ENCODE data around the gene HIVEP3. TPM values are rescaled to one million over a fixed set of nuclear protein-coding genes. Genes with fewer than 3 reads are reported as not detected.

The HIVEP3 gene
- total and polyA plus RNA-seq, 8 donors = 1.8 to 65.3 (median 3.8) TPM

DNA sequence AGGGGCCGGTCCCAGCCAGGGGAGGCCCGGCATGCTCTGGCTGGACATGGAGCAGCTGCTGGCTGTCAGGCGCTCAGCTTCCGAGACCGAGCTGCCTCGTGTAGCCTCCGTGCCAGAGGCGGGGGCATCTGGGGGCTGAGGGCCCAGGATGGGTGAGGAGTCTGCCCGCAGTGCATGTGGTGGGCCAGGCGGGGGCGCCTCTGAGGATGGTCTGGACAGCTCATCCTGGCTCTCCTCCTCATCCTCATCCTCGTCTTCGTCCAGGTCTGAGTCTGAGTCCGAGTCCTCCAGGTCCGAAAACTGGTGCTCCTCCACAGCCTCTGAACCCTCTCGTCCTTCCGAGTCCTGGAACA is 405.4 kb downstream of the HIVEP3 start:
- intact Hi-C loops (cut with DNase I; ENCODE audit: low total_unique reads) = no loop called here
- Histone ChIP-seq H3K4me3 (no peak overlapping the region), H3K9me3 (no peaks in the 10 kb centered on the region), H3K4me1 (peaks cover 17 to 44% (median 33%) of the 10 kb centered on the region in 4 donors), H3K27me3 (no peaks in the 10 kb centered on the region), H3K36me3 (peaks cover 0 to 27% (median 7%) of the 10 kb centered on the region in 4 donors), H3K27ac (peak overlapping the region in 2 of 5 donors; percentile 63 to 71)
- WGBS, 5 donors = 80 to 97% (median 82%) methylated on average over 7 to 17 of the region's 17 CpGs
- no peak for TF ChIP-seq EP300 (IDR thresholded peaks at IDR 0.05)
- no peak for TF ChIP-seq POLR2A (IDR thresholded peaks at IDR 0.05)
- no peak for TF ChIP-seq POLR2AphosphoS5 (IDR thresholded peaks at IDR 0.05)
- no peak for DNase-seq

DNA sequence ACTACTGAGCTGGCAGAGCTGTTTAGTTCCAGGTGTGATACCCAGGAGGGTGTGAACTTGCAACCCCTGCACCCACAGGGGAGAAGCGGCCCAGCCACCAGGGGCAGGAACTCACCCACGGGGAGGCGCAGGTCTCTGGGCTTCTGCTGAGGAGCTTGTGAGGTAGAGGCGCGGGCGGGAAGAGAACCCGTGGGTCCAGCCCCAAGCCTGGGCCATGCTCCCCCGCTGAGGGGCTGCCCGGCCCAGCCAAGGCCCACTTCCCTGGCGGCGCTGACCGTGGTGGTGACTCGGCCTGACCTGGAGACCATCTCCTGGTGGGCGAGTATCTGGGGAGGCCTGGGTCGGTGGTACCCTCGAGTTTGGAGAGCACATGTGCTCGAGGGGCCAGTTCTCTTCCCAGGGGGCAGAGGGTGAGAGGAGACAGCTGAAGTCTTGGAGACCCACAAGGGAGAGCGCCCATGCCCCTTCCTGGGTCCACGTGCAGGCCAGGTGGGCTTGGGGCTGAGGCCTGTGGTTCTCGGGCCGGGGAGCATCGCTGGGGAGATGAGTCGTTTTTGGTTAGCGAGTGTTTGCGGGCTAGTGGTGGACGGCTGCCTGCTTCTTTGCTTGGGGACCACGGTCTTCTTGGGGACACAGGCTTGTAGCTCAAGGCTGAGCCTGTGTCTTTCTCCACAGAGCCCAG is 405.9 kb downstream of the HIVEP3 start:
- 90 to 94% (median 90%) methylated on average over 22 to 27 of the region's 27 CpGs for WGBS, 5 donors
- peak overlapping the region in 1 of 5 donors; percentile 71 for H3K27ac ChIP-seq
- no peak for TF ChIP-seq POLR2A (IDR thresholded peaks at IDR 0.05)
- TF ChIP-seq POLR2AphosphoS5 (IDR thresholded peaks at IDR 0.05) = no peak
- TF ChIP-seq, protein P1, sequence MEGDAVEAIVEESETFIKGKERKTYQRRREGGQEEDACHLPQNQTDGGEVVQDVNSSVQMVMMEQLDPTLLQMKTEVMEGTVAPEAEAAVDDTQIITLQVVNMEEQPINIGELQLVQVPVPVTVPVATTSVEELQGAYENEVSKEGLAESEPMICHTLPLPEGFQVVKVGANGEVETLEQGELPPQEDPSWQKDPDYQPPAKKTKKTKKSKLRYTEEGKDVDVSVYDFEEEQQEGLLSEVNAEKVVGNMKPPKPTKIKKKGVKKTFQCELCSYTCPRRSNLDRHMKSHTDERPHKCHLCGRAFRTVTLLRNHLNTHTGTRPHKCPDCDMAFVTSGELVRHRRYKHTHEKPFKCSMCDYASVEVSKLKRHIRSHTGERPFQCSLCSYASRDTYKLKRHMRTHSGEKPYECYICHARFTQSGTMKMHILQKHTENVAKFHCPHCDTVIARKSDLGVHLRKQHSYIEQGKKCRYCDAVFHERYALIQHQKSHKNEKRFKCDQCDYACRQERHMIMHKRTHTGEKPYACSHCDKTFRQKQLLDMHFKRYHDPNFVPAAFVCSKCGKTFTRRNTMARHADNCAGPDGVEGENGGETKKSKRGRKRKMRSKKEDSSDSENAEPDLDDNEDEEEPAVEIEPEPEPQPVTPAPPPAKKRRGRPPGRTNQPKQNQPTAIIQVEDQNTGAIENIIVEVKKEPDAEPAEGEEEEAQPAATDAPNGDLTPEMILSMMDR (IDR thresholded peaks at IDR 0.05) = no peak
- TF ChIP-seq EP300 (IDR thresholded peaks at IDR 0.05) = no peak
- H3K4me3 ChIP-seq = no peak overlapping the region
- H3K4me1 ChIP-seq = peaks cover 17 to 44% (median 33%) of the 10 kb centered on the region in 4 donors
- intact Hi-C loops (cut with DNase I; ENCODE audit: low total_unique reads) = no loop called here
- H3K36me3 ChIP-seq = peaks cover 0 to 27% (median 7%) of the 10 kb centered on the region in 4 donors
- H3K9me3 ChIP-seq = no peaks in the 10 kb centered on the region
- DNase-seq = no peak
- no peaks in the 10 kb centered on the region for H3K27me3 ChIP-seq

DNA sequence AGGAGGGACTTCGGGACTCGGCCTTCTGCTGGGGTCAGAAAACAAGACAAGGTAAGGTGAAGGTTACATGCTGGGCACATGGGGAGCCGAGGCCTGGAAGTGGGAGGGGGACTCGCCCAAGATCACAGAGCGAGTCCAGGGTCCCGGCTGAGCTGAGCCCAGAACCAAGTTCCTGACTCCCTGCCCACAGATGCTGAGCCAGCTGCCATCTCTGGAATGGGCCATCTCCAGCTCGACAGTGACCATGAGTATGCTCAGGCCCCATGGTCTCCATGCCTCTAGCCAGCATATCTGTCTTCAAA is 407.5 kb downstream of the HIVEP3 start:
- TF ChIP-seq, protein P1 (IDR thresholded peaks at IDR 0.05) = no peak
- TF ChIP-seq POLR2A (IDR thresholded peaks at IDR 0.05) (no peak), EP300 (IDR thresholded peaks at IDR 0.05) (no peak), POLR2AphosphoS5 (IDR thresholded peaks at IDR 0.05) (no peak)
- 89 to 98% (median 97%) methylated on average over 7 of the region's 7 CpGs for WGBS, 5 donors

DNA sequence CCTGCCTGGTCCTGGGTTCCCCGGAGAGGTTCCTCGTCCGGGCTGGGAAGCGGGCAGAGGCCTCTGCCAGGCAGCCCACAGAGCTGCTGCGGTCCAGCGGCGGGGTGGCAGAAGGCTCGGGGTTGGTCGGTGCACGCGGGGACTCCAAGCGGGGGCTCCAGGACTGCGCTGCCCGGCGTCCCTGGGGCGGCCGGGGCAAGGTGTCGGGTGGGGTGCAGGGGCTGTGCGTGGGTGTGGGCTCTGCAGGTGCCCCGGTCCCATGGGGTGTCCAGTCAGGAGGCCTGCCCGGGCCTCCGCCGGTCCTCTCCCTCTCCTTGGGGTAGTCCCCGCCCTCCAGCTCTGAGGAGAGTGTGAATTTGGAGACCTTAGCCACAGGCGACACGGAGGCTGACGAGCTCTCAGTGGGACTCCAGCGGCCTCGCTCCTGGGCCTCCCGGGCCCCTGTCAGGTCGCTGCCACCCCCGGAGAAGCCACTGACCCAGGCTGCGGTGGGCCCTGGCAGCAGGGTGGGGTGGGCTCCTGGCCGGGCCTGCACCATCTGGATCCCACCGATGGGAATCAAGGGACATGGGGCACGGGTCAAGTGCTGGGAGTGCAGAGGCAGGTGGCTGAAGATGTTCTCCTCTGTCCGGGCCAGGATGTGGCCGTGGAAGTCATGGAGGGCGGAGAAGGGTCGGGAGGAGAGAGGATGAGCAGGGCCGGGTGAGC is 408.0 kb downstream of the HIVEP3 start:
- Histone ChIP-seq H3K36me3 (peaks cover 0 to 27% (median 7%) of the 10 kb centered on the region in 4 donors), H3K9me3 (no peaks in the 10 kb centered on the region), H3K27me3 (no peaks in the 10 kb centered on the region), H3K4me3 (no peak overlapping the region), H3K4me1 (peaks cover 6 to 28% (median 18%) of the 10 kb centered on the region in 4 donors), H3K27ac (no peak overlapping the region)
- TF ChIP-seq EP300 (IDR thresholded peaks at IDR 0.05) = no peak
- 95 to 99% (median 96%) methylated on average over 23 to 41 of the region's 41 CpGs for WGBS, 5 donors
- intact Hi-C loops (cut with DNase I; ENCODE audit: low total_unique reads) = no loop called here
- DNase-seq = no peak

More for the DNA sequence above, 407.5 kb downstream of the HIVEP3 start:
- H3K4me1 ChIP-seq = peaks cover 11 to 32% (median 23%) of the 10 kb centered on the region in 4 donors
- DNase-seq = no peak
- peaks cover 0 to 27% (median 7%) of the 10 kb centered on the region in 4 donors for H3K36me3 ChIP-seq
- H3K9me3 ChIP-seq = no peaks in the 10 kb centered on the region
- H3K27me3 ChIP-seq = no peaks in the 10 kb centered on the region
- intact Hi-C loops (cut with DNase I; ENCODE audit: low total_unique reads) = no loop called here
- no peak overlapping the region for H3K27ac ChIP-seq
- H3K4me3 ChIP-seq = no peak overlapping the region

DNA sequence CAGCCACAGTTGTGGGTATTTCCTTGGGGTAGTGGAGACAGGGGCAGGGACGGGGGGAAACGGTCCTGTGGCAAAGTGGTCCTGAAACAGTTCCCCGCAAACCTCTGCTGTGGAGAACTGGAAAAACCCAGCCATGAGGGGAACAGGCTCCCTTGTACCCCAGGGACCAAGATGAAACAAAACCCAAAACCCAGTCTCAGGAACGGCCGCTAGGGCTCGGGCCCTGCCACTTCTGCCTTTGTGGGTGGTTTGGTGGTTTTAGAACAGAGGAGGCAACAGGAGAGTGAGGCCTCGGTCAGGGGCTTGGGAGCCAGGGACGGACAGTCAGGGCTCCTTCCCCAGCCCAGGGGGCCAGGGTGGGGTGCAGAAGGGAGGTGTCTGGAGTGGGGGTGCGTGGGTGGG is 409.5 kb downstream of the HIVEP3 start:
- Histone ChIP-seq H3K9me3 (no peaks in the 10 kb centered on the region), H3K27ac (no peak overlapping the region), H3K36me3 (peaks cover 0 to 27% (median 7%) of the 10 kb centered on the region in 4 donors), H3K4me1 (peaks cover 0 to 14% (median 8%) of the 10 kb centered on the region in 4 donors), H3K27me3 (no peaks in the 10 kb centered on the region), H3K4me3 (no peak overlapping the region)
- DNase-seq = no peak
- intact Hi-C loops (cut with DNase I; ENCODE audit: low total_unique reads) = no loop called here
- 70 to 84% (median 81%) methylated on average over 9 of the region's 9 CpGs for WGBS, 5 donors
- TF ChIP-seq EP300 (IDR thresholded peaks at IDR 0.05) (no peak), POLR2AphosphoS5 (IDR thresholded peaks at IDR 0.05) (no peak), POLR2A (IDR thresholded peaks at IDR 0.05) (no peak)
- TF ChIP-seq, protein P1 (IDR thresholded peaks at IDR 0.05) = no peak
